Measurements from ENCODE around the gene AKAP17A.
"Not testable (repeated sequence)": the region's sequence is repeated elsewhere in the genome, so short reads cannot be mapped to it uniquely, and the experiment has no call there.

The AKAP17A gene

DNA sequence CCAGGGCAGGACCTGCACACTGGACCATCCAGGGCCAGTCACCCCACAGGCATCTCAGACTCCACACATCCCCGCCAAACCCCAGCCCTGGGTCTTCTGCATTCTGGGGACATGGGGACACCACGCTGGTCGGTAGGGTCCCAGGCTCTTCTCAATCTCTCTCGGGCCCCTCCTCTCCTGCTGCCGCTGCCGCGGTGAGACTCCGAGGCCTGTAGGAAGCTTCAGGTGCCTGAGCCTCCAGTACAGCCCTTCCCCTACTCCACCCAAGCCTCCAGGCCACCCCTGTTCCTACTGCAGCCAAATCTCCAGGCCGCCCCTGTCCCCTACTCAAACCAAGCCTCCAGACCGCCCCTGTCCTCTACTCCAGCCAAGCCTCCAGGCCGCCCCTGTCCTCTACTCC is 17.9 kb downstream of the AKAP17A start:
- no peak for DNase-seq

DNA sequence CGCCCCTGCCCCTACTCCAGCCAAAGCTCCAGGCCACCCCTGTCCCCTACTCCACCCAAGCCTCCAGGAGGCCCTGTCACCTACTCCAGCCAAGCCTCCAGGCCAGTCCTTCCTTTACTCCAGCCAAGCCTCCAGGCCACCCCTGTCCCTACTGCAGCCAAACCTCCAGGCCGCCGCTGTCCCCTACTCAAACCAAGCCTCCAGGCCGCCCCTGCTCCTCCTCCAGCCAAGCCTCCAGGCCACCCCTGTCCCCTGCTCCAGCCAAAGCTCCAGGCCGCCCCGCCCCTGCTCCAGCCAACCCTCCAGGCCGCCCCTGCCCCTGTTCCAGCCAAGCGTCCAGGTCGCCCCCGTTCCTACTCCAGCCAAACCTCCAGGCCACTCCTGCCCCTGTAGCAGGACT is 18.4 kb downstream of the AKAP17A start:
- DNase-seq = no peak

DNA sequence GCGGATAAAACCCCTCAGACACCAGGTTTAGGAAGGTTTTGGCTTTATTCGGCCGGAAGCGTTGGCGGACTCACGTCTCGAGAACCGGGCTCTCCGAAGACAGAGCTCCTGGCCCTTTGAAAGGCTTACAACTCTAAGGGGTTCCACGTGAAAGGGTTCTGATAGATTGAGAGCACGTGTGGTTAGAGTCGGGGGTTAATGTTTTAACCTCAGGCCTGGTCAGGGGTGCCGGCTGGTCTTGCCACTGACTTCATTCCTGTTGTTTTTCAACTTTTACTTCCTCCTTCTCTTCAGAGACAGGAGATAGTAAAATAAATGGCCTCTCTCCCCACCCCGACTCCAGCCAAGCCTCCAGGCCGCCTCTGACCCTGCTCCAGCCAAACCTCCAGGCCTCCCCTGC is 18.8 kb downstream of the AKAP17A start:
- no peak for DNase-seq

DNA sequence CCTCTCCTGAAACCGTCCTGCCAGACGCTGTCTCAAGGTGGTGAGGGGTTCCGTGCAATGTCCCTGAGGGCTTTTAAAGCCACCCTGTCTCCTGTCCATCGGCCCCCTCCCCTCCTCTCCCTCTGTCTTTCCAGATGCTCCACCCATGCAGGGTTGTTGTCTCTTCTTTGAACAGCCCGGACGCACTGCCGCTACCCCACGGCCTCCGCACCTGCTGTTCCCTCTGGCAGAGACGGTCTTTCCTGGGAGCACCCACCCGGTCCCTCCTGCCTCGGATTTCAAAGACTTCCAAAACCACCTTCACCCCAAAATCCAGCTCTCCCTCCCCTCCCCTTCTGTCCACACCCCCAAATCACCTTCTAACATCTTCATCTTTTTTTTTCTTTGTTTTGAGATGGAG is 19.3 kb downstream of the AKAP17A start:
- DNase-seq = no peak

DNA sequence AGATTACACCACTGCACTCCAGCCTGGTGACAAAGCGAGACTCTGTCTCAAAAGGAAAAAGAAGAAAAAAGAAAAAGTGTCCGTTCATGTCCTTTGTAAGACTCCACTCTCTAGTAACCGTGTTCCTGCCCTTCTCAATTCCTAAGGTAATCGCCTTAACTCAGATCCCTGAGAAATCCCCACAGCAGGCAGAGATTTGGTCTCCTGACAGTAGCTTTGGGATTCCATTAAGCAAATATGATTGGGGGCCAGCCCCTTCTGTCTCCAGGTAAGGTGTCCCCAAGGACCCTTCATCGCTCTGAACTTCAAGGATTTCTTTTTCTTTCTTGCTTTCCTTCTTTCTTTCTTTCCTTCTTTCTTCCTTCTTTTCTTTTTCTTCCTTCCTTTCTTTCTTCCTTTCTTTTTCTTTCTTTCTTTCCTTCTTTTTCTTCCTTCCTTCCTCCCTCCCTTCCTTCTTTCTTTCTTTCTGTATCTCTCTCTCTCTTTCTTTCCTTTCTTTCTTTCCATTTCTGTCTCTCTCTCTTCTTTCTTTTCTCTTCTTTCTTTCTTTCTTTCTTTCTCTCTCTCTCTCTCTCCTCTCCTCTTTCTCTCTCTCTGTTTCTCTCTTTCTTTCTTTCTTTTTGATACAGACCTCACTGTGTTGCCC is 21.4 kb downstream of the AKAP17A start:
- no peak for DNase-seq

DNA sequence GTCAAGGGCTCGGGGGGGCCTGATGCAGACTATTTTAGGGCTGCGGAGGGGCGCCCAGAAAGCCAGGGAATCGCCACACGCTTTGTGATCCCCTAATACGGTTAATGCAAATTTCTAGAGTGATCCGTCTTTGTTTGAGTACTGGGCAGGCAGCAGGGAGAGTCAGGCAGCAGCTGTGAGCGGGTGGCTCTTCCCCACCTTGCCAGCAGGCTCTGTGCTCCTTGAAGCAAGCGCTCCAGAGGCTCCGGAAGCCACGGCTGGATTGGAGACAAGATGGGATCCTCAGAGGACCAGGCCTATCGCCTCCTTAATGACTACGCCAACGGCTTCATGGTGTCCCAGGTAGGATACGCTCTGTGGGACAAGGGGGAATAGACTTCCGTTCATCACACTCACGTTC is 23.5 kb downstream of the AKAP17A start, which contains the start of gene ASMT:
TSS of gene ASMT (plus strand) at position 133 of the 400 bp plus-strand sequence. CDS start at position 274, 141 bp downstream.
- no peak for DNase-seq

DNA sequence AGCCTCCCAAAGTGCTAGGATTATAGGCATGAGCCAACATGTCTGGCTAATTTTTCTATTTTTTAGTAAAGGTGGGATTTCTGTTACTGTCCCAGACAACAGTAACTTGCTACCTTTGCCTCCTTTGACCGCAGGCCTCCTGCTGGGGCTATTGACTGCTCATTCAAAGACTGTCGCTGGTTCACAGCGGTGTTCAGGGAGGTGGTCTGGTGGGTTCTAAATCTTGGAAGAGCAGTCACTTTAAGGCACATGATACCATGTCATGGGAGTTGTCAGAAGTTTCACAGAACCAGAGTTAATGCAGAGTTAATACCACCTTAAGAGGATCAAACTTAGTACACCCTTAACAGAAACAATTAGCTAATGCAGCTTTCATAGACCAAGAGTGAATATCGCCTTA is 27.3 kb downstream of the AKAP17A start:
- no peak for DNase-seq

DNA sequence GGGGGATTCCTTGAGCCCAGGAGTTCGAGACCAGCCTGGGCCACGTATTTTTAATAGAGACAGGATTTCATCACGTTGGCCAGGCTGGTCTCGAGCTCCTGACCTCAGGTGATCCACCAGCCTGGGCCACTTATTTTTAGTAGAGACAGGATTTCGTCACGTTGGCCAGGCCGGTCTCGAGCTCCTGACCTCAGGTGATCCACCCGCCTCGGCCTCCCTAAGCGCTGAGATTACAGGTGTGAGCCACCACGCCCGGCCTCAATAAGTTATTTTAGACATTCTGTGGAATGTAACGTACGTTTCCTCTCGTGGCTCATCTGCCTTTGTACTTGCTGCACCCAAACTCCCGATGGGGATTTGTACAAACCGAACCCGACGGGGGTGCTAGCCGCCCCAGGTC is 32.3 kb downstream of the AKAP17A start:
- DNase-seq = no peak

DNA sequence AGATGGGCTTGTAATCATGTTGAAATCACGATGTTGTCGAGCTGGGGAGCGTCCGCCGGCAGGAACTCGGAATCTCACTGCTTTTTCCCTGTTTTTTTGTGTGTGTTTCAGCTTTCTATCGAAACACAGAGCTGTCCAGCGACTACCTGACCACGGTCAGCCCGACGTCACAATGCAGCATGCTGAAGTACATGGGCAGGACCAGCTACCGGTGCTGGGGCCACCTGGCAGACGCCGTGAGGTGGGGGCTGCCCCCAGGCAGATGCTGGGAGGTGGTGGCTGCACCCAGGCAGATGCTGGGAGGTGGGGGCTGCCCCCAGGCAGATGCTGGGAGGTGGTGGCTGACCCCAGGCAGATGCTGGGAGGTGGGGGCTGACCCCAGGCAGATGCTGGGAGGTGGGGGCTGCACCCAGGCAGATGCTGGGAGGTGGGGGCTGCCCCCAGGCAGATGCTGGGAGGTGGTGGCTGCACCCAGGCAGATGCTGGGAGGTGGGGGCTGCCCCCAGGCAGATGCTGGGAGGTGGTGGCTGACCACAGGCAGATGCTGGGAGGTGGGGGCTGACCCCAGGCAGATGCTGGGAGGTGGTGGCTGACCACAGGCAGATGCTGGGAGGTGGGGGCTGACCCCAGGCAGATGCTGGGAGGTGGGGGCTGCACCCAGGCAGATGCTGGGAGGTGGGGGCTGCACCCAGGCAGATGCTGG is 32.9 kb downstream of the AKAP17A start:
- DNase-seq = not testable (repeated sequence)

DNA sequence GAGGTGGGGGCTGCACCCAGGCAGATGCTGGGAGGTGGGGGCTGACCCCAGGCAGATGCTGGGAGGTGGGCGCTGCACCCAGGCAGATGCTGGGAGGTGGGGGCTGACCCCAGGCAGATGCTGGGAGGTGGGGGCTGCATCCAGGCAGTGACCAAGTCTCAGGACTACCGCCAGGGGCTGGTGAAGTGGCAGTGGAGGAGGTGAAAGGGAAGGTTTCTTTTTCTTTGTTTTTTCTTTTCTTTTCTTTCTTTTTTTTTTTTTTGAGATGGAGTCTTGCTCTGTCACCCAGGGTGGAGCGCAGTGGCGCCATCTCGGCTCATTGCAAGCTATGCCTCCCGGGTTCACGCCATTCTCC is 33.4 kb downstream of the AKAP17A start:
- DNase-seq = not testable (repeated sequence)

DNA sequence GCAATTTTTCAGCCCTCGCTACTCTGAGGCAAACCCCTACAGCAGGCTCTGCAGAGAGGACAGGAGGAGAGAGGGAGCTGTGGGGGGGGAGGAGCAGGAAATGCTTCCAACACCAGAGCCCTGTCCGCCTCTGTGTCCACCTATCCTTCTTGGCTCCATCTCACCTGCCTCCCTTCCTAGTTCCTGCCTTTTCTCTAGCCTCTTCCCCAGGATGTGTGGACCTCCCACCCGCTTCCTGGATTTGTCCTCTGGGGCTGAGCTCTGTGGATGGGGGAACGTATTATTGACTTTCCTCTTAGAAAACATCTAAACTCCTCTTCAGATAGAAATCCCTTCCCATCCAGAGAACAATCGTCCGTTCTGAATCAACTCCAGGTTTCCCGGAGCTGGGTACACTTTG is 37.8 kb downstream of the AKAP17A start:
- DNase-seq = no peak

DNA sequence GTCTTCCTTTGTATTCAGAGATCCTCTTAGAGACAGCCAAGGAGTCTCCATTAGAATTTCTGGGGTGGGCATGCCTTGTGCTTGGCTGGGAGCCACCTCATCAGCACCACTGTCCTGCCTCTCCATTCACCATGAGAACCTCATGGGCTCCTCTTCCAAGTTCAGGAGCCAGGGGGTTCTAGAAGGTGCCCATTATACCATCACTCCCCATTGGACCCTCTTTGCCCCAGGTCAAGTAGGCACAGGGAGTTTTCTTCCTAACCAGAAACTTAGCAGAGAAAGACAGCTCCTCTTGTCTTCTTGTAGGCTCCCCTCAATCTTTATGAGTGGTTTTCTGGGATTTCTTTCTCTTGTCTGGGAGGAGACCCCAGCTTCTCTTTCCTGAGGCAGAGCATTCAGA is 54.6 kb downstream of the AKAP17A start:
- DNase-seq = no peak

DNA sequence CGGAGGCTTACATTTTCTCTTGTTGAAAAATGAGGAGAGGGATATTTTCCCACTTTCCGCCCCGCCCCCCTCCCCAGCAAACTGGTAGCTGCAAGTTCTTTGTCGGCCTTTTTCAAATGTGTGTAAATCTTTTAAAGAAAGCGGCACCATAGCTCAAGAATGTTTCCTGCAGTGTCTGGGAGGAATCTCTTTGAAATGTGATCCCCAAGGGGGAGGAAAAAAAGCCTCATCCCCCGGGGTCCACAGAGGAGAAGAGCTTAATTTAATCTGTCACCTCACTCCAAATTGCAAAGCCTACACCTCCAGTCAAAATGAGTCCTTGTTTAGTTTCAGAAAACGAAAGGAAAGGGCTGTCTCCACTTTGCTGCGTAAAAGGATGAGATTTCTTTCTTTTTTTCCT is 58.2 kb downstream of the AKAP17A start:
- no peak for DNase-seq
